ENCODE data around the gene SMCO1.
"Not testable (repeated sequence)": the region's sequence is repeated elsewhere in the genome, so short reads cannot be mapped to it uniquely, and the experiment has no call there.

Gene SMCO1

DNA sequence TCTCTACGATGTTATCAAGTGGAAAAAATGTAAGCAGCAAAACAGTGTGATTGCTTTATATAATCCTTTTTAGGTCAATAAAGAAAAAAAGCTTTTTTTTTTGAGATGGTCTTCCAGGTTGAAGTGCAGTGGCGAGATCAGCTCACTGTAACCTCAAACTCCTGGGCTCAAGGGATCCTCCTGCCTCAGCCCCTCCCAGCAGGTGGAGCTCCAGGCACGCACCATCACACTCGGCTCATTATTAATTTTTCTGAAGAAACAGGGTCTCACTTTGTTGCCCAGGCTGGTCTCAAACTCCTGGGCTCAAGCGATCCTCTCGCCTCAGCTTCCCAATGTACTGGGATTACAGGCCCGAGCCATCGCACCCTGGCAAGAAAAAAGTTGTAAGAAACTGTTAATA, 28.9 kb downstream of the SMCO1 start:
- DNase-seq = peak; percentile 28

DNA sequence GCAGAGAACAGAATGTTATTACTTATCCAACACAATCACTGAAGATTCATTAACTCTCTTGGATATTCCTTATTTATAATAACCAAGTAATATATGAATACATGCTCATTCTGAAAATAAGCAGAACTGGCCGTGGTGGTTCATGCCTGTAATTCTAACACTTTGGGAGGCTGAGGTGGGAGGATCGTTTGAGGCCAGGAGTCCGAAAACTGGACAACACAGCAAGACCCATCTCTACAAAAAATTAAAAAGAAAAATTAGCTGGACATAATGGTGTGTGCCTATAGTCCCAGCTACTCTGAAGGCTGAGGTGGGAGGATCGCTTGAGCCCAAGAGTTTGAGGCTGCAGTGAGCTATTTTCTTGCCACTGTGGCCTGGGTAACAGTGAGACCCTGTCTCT, 37.5 kb downstream of the SMCO1 start:
- no peak for DNase-seq

DNA sequence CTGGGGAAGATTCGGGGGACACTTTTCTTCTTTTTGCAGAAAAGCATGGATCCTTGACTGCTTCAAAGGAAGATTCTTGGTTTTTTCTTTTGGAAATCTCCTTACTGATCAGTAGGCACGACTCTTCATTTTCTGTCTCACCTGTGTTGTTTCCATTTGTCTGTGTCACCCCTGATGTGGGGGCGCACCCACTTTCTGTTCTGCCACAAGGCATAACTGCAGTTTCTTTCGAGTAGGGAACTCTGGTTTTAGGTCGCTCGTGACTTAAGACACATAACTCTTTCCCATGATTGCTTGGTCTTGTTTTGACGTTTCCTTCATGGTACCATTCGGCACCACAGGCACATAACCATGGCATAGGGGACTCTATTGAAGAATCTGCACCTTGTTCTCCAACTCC, 42.9 kb downstream of the SMCO1 start:
- DNase-seq = no peak

DNA sequence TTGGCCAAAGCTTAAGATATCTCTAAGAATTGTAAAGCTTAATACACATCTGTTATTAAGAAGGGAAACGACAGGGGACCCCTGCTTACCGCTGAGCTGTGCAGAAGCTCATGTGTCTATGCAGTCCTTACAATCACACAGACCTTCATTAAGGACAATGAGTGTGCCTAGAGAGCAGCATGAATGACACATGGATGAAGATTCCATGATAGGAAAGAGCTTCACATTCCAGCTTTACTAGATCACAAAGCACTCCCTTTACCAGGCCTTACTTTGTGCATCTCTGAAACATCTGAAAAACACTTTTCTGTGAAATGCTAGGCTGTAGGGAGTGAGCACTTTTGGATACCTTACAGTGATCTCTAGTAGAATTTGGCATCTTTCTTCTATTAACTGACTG, 43.6 kb downstream of the SMCO1 start:
- DNase-seq = no peak

DNA sequence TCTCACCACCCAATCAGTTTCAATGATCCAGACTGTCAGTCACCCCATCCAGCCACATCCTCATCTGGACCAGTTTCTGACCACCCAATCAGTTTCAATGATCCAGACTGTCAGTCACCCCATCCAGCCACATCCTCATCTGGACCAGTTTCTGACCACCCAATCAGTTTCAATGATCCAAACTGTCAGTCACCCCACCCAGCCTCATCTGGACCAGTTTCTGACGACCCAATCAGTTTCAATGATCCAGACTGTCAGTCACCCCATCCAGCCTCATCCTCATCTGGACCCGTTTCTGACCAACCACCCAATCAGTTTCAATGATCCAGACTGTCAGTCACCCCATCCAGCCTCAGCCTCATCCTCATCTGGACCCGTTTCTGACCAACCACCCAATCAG, 45.0 kb downstream of the SMCO1 start:
- DNase-seq = not testable (repeated sequence)

DNA sequence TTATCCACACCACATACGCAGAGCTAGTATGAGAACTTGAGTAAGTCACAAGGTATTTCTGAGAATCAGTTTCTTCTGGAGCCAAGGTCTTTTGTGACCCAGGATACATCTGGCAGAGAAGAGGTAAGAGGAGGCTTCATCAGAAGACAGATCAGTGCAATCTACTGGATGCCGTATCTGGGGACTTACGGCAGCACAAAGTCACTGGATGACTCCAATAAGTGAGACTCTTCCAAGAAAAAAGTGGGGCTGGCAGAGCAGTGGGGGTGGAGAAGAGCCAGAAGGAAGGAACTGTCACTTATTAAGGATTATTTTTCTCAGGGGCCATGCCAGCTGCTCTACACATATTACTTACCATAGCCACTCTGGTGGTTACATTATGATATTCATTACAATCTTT, 51.3 kb downstream of the SMCO1 start:
- no peak for DNase-seq

DNA sequence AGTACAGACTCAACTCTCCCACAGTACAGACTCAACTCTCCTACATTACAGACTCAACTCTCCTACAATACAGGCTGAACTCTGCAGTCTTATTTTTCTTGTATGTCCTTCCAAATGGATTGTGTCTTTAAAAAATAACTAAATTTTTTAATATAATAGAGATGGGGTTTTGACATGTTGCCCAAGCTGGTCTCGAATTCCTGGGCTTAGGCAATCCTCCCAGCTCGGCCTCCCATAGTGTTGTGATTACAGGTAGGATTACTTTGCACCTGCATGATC, 51.7 kb downstream of the SMCO1 start:
- DNase-seq = no peak

DNA sequence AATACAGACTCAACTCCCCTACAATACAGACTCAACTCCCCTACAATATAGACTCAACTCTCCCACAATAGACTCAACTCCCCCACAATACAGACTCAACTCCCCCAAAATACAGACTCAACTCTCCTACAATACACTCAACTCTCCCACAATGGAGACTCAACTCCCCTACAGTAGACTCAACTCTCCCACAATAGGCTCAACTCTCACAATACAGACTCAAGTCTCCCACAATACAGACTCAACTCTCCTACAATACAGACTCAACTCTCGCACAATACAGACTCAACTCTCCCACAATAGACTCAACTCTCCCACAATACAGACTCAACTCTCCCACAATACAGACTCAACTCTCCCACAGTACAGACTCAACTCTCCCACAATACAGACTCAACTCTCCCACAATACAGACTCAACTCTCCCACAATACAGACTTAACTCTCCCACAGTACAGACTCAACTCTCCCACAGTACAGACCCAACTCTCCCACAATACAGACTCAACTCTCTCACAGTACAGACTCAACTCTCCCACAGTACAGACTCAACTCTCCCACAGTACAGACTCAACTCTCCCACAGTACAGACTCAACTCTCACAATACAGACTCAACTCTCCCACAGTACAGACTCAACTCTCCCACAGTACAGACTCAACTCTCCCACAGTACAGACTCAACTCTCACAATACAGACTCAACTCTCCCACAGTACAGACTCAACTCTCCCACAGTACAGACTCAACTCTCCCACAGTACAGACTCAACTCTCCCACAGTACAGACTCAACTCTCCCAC, 52.3 kb downstream of the SMCO1 start:
- not testable (repeated sequence) for DNase-seq

DNA sequence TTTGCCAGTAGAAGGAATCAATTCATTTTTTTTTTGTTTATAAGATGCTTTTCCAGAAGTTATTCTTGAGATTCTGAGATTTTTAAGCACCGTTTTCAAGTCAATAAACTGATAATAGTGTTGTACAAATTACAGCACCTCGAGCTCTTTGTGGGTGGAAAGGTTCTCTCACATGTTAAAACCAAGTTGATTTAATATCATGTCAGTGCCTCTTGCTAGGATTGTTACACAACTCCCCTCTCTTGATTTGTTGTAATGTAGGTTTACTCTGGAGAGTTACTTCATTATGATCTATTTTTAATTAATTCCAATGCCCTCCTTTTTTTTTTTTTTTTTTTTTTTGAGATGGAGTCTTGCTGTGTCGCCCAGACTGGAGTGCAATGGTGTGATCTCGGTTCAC, 57.1 kb downstream of the SMCO1 start:
- no peak for DNase-seq

DNA sequence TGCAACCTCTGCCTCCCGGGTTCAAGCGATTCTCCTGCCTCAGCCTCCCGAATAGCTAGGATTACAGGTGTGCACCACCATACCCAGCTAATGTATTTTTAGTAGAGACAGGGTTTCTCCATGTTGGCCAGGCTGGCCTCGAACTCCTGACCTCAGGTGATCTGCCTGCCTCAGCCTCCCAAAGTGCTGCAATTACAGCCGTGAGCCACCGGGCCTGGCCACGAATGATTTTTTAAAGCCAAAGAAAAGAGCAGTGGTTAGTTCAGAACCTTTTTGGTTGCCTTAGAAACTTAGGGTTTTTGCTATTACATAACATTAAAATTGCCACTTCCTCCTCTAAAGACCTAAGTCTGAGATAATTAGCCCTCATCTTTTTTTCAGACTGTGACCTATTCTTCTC, 57.7 kb downstream of the SMCO1 start:
- DNase-seq = peak; percentile 34
